DMS153 (cell line): ENCODE data around the gene RIMS3.

ENCODE experiments used
- DNase-seq: peaks from one replicate; lab custom pipeline; 2025; lab: John Stamatoyannopoulos, UW

The RIMS3 gene

DNA sequence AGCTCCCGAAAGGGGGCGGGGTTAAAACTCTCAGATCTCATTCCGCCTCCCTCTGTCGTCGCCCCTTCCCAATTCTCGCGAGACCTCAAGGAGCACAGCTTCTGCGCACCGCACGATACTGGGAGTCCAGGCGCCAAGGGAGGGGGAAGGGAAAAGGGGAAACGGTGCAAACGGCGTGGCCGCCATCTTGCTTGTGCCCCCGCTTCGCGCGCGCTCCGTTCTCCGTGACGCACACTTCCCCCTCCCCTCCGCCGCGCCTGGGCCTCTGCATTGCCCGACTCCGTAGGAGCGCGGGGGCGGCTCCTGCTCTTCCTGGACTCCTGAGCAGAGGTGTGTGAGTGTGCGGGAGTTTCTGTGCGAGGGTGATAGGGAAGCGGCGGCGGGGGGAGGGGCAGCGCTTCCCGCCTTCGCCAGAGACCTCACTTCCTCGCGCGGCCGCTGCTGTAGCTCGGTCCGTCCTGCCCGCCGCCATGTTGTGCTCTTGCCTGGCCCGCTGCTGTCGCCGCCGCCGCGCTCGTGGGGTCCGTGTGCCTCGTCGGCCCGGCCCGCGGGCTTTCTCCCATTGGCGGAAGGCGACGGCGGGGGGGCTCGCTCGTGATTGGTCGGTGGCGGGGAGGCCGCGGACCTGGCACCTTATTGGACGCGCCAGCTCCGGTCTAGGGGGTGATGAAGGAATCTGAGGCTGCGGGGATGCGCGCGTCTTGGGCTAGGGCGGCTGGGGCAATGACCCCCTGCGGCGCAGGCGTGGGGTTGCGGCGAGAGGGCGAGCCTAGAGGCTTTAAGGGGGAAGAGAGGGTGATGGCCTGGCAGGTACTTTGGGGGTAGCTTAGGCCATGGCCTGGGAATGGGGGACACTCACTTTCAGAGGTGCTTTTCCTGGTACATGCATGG lies 26.3 kb upstream of the RIMS3 start, which contains the start of gene NFYC:
TSS of gene NFYC (plus strand) at position 167 of the 891 bp plus-strand sequence. CDS start 47,140 bp downstream, outside the sequence.
- DNase-seq, result peak; percentile 100

GRCh38 chr1:40690771-40691537 lies 25.5 kb upstream of the RIMS3 start:
- no peak for DNase-seq

DNA sequence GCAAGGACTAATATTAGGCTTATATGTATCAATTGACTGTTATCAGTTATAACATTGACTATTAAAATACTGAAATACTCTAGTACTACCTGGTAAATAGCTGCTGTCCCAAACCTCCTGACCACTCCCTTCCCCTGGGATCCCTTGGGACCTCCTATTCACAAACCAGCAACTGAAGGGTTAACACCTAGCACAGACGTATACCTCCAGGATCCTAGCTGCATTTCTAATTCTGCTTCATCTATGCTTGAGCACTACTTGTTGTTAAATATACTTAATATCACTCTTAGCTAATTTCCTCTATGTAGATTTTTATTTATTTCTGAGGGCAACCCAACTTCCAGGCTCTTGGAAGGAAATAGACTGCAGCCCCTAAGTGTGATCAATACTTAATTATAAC lies 24.3 kb upstream of the RIMS3 start:
- no peak for DNase-seq

DNA sequence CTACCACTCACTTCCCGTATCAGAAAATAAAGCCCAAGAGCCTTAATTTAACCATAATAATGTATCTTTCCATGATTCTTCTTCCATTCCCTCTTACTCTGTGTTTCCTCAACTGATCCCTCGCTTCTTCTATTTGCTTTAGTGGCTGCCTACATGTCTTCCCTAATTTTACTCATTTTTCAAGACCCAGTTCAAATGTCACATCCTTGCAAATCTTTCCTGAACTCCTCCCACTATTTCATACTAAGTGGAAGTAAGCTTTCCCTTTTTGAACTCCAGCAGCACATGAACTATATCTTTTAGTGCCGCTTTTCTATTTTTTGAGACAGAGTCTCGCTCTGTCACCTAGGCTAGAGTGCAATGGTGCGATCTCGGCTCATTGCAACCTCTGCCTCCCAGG lies 22.2 kb upstream of the RIMS3 start:
- no peak for DNase-seq

GRCh38 chr1:40687059-40687458 lies 21.6 kb upstream of the RIMS3 start:
- no peak for DNase-seq

GRCh38 chr1:40684669-40685068 lies 19.2 kb upstream of the RIMS3 start:
- DNase-seq, result no peak

DNA sequence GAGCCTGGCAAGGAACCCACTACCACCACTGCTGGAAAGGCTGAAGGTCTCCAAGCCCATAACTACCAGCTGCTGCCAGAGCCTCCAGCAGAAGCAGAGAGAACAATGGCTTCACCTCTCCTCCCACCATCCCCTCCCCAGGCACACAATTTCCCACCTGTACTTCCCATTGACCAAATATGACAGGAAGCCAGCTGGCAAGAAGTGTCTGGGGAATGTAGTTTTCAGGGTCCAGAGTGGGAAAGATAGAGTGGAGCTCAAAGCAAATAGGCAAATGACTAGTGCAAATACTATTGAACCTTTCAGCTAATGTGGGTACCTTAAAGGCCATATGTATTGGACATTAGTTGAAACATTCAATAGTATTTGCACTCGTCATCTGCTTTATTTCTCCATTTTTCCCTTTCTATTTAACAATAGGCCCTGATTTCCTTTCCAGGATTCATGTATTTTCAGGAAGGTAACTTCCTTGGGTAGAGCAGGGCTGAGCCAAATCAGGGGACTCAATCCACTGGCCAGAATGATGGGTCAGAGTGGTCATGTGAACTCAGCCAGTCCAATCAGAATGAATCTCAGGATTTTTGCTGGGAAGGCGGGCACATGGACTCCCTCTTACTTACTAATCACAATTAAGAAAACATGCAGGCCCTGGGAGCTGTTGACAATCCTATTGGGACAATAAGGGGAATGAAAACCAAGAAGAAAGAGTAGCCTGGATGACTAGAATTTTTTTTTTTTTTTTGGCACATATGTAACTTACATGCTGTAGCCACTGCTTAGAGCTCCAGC lies 13.9 kb upstream of the RIMS3 start:
- no peak for DNase-seq

- DNase-seq, result no peak
Observed at GRCh38 chr1:40676501-40676900, 11.0 kb upstream of the RIMS3 start.

DNA sequence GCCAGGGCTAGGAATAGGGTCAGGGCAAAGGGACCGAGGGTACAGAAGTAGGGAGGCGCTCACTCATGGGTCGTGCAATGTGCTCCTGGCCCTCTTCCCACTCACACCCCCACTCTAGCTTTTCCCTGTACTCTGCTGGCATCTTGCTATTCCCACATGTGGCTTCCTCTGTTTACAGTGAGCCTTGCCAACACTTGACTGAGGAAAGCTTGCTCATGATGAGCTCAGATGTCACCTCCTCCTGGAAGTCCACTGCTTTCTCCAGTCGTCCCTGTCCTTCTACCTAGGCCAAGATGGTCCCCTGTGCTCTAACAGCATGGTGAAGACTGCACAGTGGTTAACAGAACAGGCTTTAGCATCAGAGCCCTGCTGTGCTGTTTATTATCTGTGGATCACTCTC lies 8.0 kb upstream of the RIMS3 start:
- DNase-seq, result no peak

DNA sequence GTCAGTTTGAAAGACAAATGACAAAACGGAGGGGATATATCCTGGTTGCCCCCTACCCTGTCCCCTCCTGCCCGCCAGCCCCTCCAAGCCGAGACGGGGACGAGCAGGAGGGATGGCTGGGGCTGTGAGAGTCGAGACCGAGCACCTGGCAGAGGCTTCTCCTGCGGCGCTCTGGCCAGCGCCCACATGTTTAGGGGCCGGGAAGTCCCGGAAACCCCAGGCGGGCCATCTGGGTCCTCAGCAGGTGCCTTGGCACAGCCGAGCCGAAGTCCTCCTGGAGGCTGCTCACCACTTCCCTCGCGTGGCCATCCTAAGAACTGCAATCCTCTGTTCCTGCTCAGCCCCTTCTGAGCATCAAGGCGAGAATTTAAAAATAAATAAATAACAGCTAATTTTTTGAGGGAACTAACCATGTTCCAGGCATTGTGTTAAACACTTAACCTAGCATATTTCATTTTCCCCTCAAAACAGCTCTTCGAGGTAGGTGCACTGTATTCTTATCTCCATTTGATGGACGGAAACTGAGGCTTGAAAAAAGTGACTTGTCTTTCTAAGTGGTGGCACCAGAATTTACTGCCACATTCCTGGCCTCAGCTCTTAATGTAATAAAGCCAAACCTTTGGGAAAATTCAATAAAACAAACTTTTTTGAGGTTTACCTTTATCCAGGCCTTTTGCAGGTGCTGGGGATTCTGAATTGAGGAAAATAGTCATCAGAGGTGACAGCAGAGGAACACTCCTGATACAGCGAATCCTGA lies 3.5 kb upstream of the RIMS3 start:
- DNase-seq, result peak; percentile 84

DNA sequence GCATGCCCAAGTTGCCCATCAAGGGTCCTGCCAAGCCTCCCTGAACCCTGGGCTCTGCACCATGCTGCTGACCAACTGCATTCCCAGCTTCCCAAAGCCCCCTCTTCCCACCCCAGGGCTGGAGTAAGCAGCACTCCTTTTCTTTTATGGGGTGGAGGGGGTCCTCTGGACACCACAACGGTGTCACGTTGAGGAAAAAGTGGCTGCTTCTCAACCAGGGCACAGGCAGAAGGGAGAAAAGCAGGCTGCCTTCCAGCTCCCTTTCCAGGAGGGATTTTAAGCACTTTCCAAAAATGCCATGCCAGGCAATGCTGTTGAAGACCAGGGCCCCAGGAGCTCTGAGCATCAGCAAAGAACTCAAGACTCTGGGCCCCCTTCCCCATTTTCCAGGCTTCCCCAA lies 691 bp downstream of the RIMS3 start:
- DNase-seq, result no peak

DNA sequence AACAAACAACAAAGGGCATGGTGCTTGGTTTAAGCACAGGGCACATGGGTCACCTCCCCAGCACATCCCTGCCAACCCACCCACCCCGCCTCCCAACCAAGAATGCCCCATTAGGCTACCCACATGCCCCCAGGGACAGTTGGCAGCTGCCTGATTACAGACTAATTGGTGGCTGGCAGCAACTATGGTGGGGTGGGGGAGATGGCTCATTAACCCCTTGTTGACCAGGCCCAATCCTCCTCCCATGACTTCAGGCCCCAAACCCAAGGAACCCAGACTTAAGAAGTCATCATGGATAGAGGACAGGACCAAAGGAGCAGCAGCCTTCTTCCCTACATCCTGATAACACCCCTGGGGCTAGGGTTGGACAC lies 1.3 kb downstream of the RIMS3 start:
- DNase-seq, result no peak

DNA sequence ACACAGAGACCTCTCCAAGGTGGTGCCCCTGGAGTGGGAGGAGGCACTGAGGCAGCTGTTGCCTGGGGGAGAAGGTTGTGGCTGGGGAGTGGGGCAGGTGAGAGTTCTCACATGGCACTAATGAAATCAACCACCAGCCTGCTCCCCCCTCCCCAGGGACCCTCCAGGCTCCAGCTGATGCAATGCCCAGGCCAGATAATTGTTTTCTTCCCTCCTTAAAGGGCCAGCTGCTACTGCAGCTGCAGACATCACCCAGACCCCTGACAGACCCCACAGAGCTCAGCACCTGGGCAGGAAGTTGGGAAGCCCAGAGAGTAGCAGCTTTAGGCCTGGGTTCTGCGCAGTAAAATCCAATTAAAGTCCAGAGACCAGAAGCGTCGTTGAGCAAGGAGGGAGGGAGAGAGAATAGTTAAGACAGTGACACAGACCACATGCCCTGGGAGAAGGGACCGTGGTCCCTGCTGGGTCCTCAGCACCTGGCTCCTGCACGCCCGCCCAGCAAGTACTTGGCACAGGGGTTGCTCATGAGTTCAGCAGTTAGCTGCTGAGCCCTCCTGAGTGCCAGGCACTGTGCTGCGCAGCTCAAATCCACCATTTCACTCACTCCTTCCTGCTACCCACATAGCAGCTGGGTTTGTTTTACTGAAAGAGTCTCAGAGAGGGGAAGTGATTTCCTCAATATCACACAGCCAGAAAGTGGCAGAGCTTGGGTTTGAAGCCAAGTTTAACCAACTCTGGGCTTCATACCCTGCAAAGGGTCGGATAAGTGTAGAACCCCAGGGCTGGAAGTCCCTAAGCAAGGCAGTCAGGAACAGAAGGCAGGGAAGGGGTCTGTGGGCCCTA lies 1.9 kb downstream of the RIMS3 start:
- DNase-seq, result no peak

DNA sequence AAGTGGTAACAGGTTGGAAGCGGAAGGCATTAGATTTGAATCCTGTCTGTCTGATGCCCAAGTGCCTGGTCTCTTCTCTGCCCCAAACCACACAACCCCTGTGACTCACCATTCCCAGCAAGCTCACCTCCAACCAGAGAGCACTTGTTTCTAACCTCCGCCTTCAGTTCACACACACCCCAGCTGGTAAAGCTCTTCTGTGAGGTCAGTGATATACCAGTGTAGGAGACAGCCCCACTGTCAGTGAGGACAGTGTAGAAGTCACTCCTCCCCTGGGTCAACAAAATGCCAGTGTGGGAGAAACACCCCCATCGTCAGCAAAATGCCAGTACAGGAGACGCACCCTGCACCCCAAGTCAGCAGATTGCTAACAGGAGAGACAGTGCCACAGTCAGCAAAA lies 2.6 kb downstream of the RIMS3 start:
- DNase-seq, result no peak

- DNase-seq, result no peak
Observed at GRCh38 chr1:40662151-40662550, 3.3 kb downstream of the RIMS3 start.

DNA sequence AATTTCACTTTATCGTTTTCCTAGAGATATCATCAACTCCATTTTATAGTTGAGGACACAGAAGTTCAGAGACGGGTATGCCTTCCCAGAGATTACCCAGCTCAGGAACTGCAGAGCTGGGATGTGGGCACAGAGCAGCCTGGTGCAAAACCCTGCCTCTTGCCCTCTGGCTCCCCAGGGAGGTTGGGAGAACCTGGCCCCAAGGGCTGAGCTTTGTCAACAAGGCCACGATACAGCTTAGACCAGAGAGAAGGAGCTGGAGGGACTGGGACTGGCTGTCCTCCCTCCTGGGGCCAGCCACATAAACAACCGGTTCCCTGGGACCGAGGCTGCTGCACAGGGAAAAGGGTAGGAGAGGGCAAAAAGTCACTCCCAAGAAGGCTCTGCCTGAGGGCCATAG lies 3.8 kb downstream of the RIMS3 start:
- DNase-seq, result no peak

GRCh38 chr1:40659649-40659947 lies 5.9 kb downstream of the RIMS3 start:
- DNase-seq, result no peak

DNA sequence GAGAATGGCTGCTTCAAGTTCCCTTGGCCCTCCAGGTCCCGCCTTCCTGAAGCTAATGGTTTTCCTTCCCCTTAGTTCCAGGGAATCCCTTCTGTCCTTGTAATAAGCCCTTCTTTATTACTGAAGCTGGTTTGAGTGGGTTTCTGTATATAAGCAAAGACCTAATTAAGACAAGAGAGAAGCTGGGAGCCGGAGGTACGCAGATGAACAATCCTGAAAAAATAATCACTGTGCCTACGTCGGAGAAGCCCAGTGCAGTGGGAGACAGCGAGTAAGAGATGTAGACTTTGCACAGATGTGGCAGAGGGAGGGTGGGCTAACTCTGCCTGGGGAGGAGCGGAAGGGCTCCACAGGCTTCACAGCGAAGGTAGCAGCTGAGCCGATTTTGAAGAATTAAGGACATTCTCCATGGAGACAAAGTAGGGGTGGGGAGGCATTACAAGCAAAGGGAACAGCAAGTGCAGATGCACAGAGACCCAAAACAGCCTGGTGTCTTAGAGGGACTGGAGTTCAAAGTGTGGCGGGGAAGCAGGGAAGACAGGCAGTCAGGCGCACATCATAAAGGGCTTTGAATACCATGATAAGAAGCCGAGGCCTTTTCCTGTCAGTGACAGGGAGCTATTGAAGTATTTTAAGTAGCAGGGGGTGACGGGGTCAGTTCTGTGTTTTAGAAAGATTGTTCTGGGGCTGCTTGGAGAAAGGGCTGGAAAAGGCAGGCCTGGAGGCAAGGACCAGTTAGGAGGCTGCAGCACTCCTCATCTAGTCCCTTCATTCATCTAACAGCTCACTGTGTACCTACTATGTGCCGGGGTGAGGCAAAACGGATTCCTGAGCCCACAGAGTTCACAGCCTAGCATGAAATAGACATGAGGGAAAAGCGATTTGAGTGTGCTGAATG lies 6.5 kb downstream of the RIMS3 start:
- no peak for DNase-seq

- no peak for DNase-seq
Observed at GRCh38 chr1:40657046-40657445, 8.4 kb downstream of the RIMS3 start.
